H1 (cell line): ENCODE measurements around the gene TCERG1L.

ENCODE experiments used
- CTCF ChIP-seq, 3 experiments: IDR thresholded peaks; 1 replicate in 2 of 3; 2 replicates in 1 of 3; pipeline versions ENCODE4 v1.5.1 to v1.6.1; 2011; ENCODE audit warnings: low read length in 3 of 3, mild to moderate bottlenecking in 3 of 3, inconsistent platforms in 2 of 3, low read depth in 1 of 3, moderate library complexity in 1 of 3; ENCODE audit not compliant: insufficient read depth in 1 of 3; ENCODE audit errors: control extremely low read depth in 1 of 3
- HDAC2 ChIP-seq, 2 experiments: fragments of 300-600 bp in 1 of 2; sonication (generic) in 1 of 2; IDR thresholded peaks; 2 replicates each; pipeline ENCODE4 v1.6.1; 2011 to 2012; ENCODE audit warnings: low read depth in 2 of 2, low read length in 2 of 2, mild to moderate bottlenecking in 2 of 2, moderate library complexity in 2 of 2, borderline replicate concordance in 1 of 2, inconsistent platforms in 1 of 2
- JUN ChIP-seq: IDR thresholded peaks from 2 replicates; pipeline ENCODE4 v1.6.1; 2011; ENCODE audit warnings: low read depth, mild to moderate bottlenecking, improper control_type of control experiment, low read length
- NRF1 ChIP-seq: IDR thresholded peaks from 2 replicates; pipeline ENCODE4 v1.6.1; 2011; ENCODE audit warnings: mild to moderate bottlenecking, low read depth, low read length, improper control_type of control experiment
- RXRA ChIP-seq: IDR thresholded peaks from 2 replicates; pipeline ENCODE4 v1.6.1; 2011; ENCODE audit warnings: low read depth, mild to moderate bottlenecking, low read length, moderate library complexity; ENCODE audit not compliant: insufficient read depth
- SP1 ChIP-seq: IDR thresholded peaks from 2 replicates; pipeline ENCODE4 v1.6.1; 2011; ENCODE audit warnings: low read depth, low read length
- SRF ChIP-seq: IDR thresholded peaks from 2 replicates; pipeline ENCODE4 v1.6.1; 2011; ENCODE audit warnings: mild to moderate bottlenecking, low read depth, low read length, moderate library complexity
- YY1 ChIP-seq: IDR thresholded peaks from 2 replicates; pipeline ENCODE4 v1.6.1; 2011; ENCODE audit warnings: low read depth, mild to moderate bottlenecking, low read length
- TF ChIP-seq, protein P1 (sequence below): IDR thresholded peaks from 2 replicates; pipeline ENCODE4 v1.6.1; 2011; ENCODE audit warnings: low read length, improper control_type of control experiment

GRCh38 chr10:131141207-131141606 lies 170.3 kb downstream of the TCERG1L start:
- TF ChIP-seq CTCF (IDR thresholded peaks at IDR 0.05; ENCODE audit: control extremely low read depth in 1 of 3, insufficient read depth in 1 of 3, low read depth in 1 of 3, low read length in 3 of 3) (no peak), SP1 (no peak), YY1 (no peak), RXRA (no peak), HDAC2 (IDR thresholded peaks at IDR 0.05; ENCODE audit: borderline replicate concordance in 1 of 2, low read depth in 2 of 2, low read length in 2 of 2) (no peak), JUN (no peak), SRF (no peak), NRF1 (no peak)
- TF ChIP-seq, protein P1, sequence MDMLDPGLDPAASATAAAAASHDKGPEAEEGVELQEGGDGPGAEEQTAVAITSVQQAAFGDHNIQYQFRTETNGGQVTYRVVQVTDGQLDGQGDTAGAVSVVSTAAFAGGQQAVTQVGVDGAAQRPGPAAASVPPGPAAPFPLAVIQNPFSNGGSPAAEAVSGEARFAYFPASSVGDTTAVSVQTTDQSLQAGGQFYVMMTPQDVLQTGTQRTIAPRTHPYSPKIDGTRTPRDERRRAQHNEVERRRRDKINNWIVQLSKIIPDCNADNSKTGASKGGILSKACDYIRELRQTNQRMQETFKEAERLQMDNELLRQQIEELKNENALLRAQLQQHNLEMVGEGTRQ = no peak
